SU-DHL-6 (cell line): Measurements from ENCODE around the gene MBNL1.

Source experiments
- H2AFZ ChIP-seq: fragments of 200-600 bp; sonication (generic); 2 replicates; pipeline ENCODE4 v1.6.1; 2014; ENCODE audit warnings: low read depth, mild to moderate bottlenecking, moderate library complexity, mixed read lengths, antibody characterized with exemption, low read length; ENCODE audit not compliant: severe bottlenecking
- H3F3A ChIP-seq: fragments of 200-600 bp; shearing (Covaris generic); 2 replicates; pipeline ENCODE4 v1.6.0; 2016; ENCODE audit warnings: antibody characterized with exemption, mild to moderate bottlenecking; ENCODE audit not compliant: insufficient read depth
- H3K27ac ChIP-seq: fragments of 200-600 bp; sonication (generic); 2 replicates; pipeline ENCODE4 v1.5.1; 2016; ENCODE audit warnings: low read depth, mild to moderate bottlenecking, low read length, moderate library complexity, mixed read lengths
- H3K27me3 ChIP-seq: fragments of 200-600 bp; sonication (generic), shearing (Covaris generic); 2 replicates; pipeline ENCODE4 v1.6.0; 2014; ENCODE audit warnings: mild to moderate bottlenecking, low read length
- H3K36me3 ChIP-seq: fragments of 200-600 bp; sonication (generic); 2 replicates; pipeline ENCODE4 v1.6.1; 2014; ENCODE audit warnings: mild to moderate bottlenecking, low read length, mixed read lengths
- H3K4me2 ChIP-seq: fragments of 300-600, 200-600 bp; shearing (Covaris generic), sonication (generic); 2 replicates; pipeline ENCODE4 v1.6.0; 2014; ENCODE audit warnings: low read length, low read depth, mild to moderate bottlenecking; ENCODE audit not compliant: poor library complexity, severe bottlenecking
- H3K4me3 ChIP-seq: fragments of 200-600 bp; sonication (generic); 2 replicates; pipeline ENCODE4 v1.5.1; 2014; ENCODE audit warnings: antibody characterized with exemption, low read length, mild to moderate bottlenecking, mixed read lengths; ENCODE audit not compliant: insufficient read depth, poor library complexity, severe bottlenecking
- H3K79me2 ChIP-seq: fragments of 200-600 bp; sonication (generic); 2 replicates; pipeline ENCODE4 v1.6.1; 2014; ENCODE audit warnings: mild to moderate bottlenecking, low read length, moderate library complexity; ENCODE audit not compliant: insufficient read depth
- H3K9ac ChIP-seq: fragments of 200-600 bp; sonication (generic); 2 replicates; pipeline ENCODE4 v1.7.0; 2014; ENCODE audit warnings: mild to moderate bottlenecking, low read length
- H3K9me2 ChIP-seq: fragments of 200-600 bp; sonication (generic); replicated peaks from 2 replicates; pipeline ENCODE4 v1.6.1; 2014; ENCODE audit warnings: low read length; ENCODE audit not compliant: insufficient read depth
- H3K9me3 ChIP-seq: fragments of 200-600 bp; sonication (generic); 2 replicates; pipeline ENCODE4 v1.6.1; 2014; ENCODE audit warnings: low read length, mixed read lengths; ENCODE audit not compliant: insufficient read depth
- H4K20me1 ChIP-seq: fragments of 200-600 bp; sonication (generic); 2 replicates; pipeline ENCODE4 v1.6.1; 2014; ENCODE audit warnings: low read depth, mild to moderate bottlenecking, antibody characterized with exemption, low read length, moderate library complexity, mixed read lengths
- CTCF ChIP-seq: fragments of 200-600 bp; sonication (generic); IDR thresholded peaks from one replicate; pipeline ENCODE4 v1.5.1; 2017; ENCODE audit warnings: antibody characterized with exemption, mild to moderate bottlenecking, low read length, moderate library complexity; ENCODE audit not compliant: insufficient read depth, poor library complexity, severe bottlenecking
- EZH2phosphoT487 ChIP-seq: fragments of 200-600 bp; sonication (generic), shearing (Covaris generic); conservative IDR thresholded peaks from 2 replicates; pipeline ENCODE4 v1.6.1; 2018; ENCODE audit warnings: mild to moderate bottlenecking, antibody characterized with exemption, low read length, moderate library complexity, mixed read lengths

The MBNL1 gene

GRCh38 chr3:152292366-152292765 lies 23.6 kb downstream of the MBNL1 start:
- Histone ChIP-seq H3K27ac (peak overlapping the region; percentile 36; the same call in 1 of the 2 replicates), H3K4me2 (peak overlapping the region; percentile 57)

GRCh38 chr3:152293347-152294006 lies 24.7 kb downstream of the MBNL1 start:
- Histone ChIP-seq H3K36me3 (0 out of 2 replicates have a peak, but pooled peaks cover 12% of the 10 kb centered on the region), H3K9ac (no peak overlapping the region), H3K9me2 (no peaks in the 10 kb centered on the region), H3K27ac (peak overlapping the region; percentile 22; the same call in 1 of the 2 replicates), H4K20me1 (peaks cover 67% of the 10 kb centered on the region), H3K4me3 (no peak overlapping the region), H3K9me3 (no peaks in the 10 kb centered on the region), H3K27me3 (no peaks in the 10 kb centered on the region), H3F3A (peaks cover 33% of the 10 kb centered on the region), H3K79me2 (peaks cover 100% of the 10 kb centered on the region), H3K4me2 (peak overlapping the region; percentile 38), H2AFZ (no peak overlapping the region)
- no peak for TF ChIP-seq CTCF
- no peak for TF ChIP-seq EZH2phosphoT487

More at GRCh38 chr3:152292366-152292765, 23.6 kb downstream of the MBNL1 start:
- Histone ChIP-seq H3K27me3 (no peaks in the 10 kb centered on the region), H3K36me3 (0 out of 2 replicates have a peak, but pooled peaks cover 6% of the 10 kb centered on the region), H3K79me2 (peaks cover 100% of the 10 kb centered on the region), H3K9ac (no peak overlapping the region), H3K4me3 (no peak overlapping the region), H4K20me1 (peaks cover 71% of the 10 kb centered on the region), H3F3A (peaks cover 34% of the 10 kb centered on the region), H3K9me2 (no peaks in the 10 kb centered on the region), H2AFZ (no peak overlapping the region), H3K9me3 (no peaks in the 10 kb centered on the region)
- TF ChIP-seq EZH2phosphoT487 (no peak), CTCF (no peak)

GRCh38 chr3:152295344-152295743 lies 26.6 kb downstream of the MBNL1 start:
- Histone ChIP-seq H3K27ac (peak overlapping the region; percentile 7), H3K27me3 (no peaks in the 10 kb centered on the region), H3K79me2 (peaks cover 100% of the 10 kb centered on the region), H2AFZ (no peak overlapping the region), H3K9me2 (no peaks in the 10 kb centered on the region), H3K9ac (no peak overlapping the region), H3F3A (peaks cover 42% of the 10 kb centered on the region), H4K20me1 (peaks cover 50% of the 10 kb centered on the region), H3K9me3 (no peaks in the 10 kb centered on the region), H3K4me2 (peak overlapping the region; percentile 28), H3K4me3 (no peak overlapping the region), H3K36me3 (peaks cover 20% of the 10 kb centered on the region)
- TF ChIP-seq EZH2phosphoT487 = no peak
- no peak for TF ChIP-seq CTCF
